ENCODE data around the gene TRIO.
"Not testable (repeated sequence)": the region's sequence is repeated elsewhere in the genome, so short reads cannot be mapped to it uniquely, and the experiment has no call there.

The TRIO gene

GRCh38 chr5:14545308-14545707, 402.2 kb downstream of the TRIO start:
- Histone ChIP-seq H3K27ac (ENCODE audit: low read depth in 2 of 2, low read length in 2 of 2) (no peak overlapping the region), H3K4me1 (ENCODE audit: control insufficient read depth in 2 of 2, insufficient read depth in 2 of 2, low read length in 2 of 2) (peaks cover 0 to 1% of the 10 kb centered on the region in 2 donors), H3K9ac (ENCODE audit: low read depth in 1 of 2, low read length in 2 of 2) (no peak overlapping the region), H3K9me3 (ENCODE audit: control insufficient read depth in 2 of 2, low read length in 2 of 2) (no peaks in the 10 kb centered on the region), H3K36me3 (ENCODE audit: control insufficient read depth in 2 of 2, insufficient read depth in 2 of 2, low read length in 2 of 2) (no peaks in the 10 kb centered on the region), H3K4me3 (ENCODE audit: low read length in 2 of 2) (no peak overlapping the region), H3K27me3 (ENCODE audit: control insufficient read depth in 2 of 2, insufficient read depth in 2 of 2, low read length in 2 of 2) (no peaks in the 10 kb centered on the region)

DNA sequence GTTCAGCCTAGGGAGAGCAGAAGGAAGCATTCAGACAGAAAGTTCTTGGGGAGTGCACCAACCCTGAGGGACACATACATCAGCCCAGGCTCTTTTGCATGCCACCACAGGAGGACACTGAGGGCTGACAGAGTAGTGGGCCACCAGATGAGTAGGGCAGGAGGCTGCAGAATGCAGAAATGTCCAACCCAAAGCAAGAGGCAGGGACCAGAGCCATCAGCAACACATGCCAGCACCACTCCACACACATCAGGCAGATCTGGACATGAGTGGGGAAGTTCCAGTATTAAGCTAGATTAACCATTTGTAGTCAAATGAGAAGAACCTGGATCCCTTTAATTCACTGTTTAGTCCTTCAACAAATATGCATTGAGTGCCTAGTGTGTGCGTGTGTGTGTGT, 402.7 kb downstream of the TRIO start:
- Histone ChIP-seq H3K36me3 (ENCODE audit: control insufficient read depth in 2 of 2, insufficient read depth in 2 of 2, low read length in 2 of 2) (no peaks in the 10 kb centered on the region), H3K9me3 (ENCODE audit: control insufficient read depth in 2 of 2, low read length in 2 of 2) (no peaks in the 10 kb centered on the region), H3K27ac (ENCODE audit: low read depth in 2 of 2, low read length in 2 of 2) (no peak overlapping the region), H3K4me3 (ENCODE audit: low read length in 2 of 2) (no peak overlapping the region), H3K4me1 (ENCODE audit: control insufficient read depth in 2 of 2, insufficient read depth in 2 of 2, low read length in 2 of 2) (peaks cover 3 to 7% of the 10 kb centered on the region in 2 donors), H3K9ac (ENCODE audit: low read depth in 1 of 2, low read length in 2 of 2) (no peak overlapping the region), H3K27me3 (ENCODE audit: control insufficient read depth in 2 of 2, insufficient read depth in 2 of 2, low read length in 2 of 2) (no peaks in the 10 kb centered on the region)

- H3K4me3 ChIP-seq (ENCODE audit: low read length in 2 of 2) = no peak overlapping the region
- peaks cover 5 to 12% of the 10 kb centered on the region in 2 donors for H3K4me1 ChIP-seq (ENCODE audit: control insufficient read depth in 2 of 2, insufficient read depth in 2 of 2, low read length in 2 of 2)
- H3K27me3 ChIP-seq (ENCODE audit: control insufficient read depth in 2 of 2, insufficient read depth in 2 of 2, low read length in 2 of 2) = no peaks in the 10 kb centered on the region
- no peaks in the 10 kb centered on the region for H3K9me3 ChIP-seq (ENCODE audit: control insufficient read depth in 2 of 2, low read length in 2 of 2)
- no peak overlapping the region for H3K9ac ChIP-seq (ENCODE audit: low read depth in 1 of 2, low read length in 2 of 2)
- no peak overlapping the region for H3K27ac ChIP-seq (ENCODE audit: low read depth in 2 of 2, low read length in 2 of 2)
- H3K36me3 ChIP-seq (ENCODE audit: control insufficient read depth in 2 of 2, insufficient read depth in 2 of 2, low read length in 2 of 2) = no peaks in the 10 kb centered on the region
Observed at GRCh38 chr5:14547666-14548065, 404.5 kb downstream of the TRIO start.

DNA sequence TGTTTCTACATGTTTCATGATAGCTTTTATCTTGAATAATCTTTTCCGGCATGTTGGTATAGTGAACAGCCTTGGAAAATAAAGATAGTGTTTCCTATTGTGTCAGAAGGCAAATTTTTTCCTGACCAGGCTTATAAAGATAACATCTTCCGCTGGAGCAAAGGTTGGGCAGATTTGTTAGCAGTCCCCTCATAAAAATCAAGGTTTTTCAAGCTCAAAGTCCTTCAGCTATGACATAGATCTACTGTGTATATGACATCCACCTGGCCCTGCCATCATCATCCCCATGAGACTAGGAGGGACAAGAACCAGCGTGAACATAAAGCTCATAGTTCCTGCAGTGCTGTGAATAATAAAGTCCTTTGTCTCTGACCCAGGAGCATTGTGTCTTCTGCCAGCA, 408.1 kb downstream of the TRIO start:
- H3K9me3 ChIP-seq (ENCODE audit: control insufficient read depth in 2 of 2, low read length in 2 of 2) = no peaks in the 10 kb centered on the region
- peaks cover 8 to 18% of the 10 kb centered on the region in 2 donors for H3K4me1 ChIP-seq (ENCODE audit: control insufficient read depth in 2 of 2, insufficient read depth in 2 of 2, low read length in 2 of 2)
- H3K4me3 ChIP-seq (ENCODE audit: low read length in 2 of 2) = no peak overlapping the region
- no peak overlapping the region for H3K9ac ChIP-seq (ENCODE audit: low read depth in 1 of 2, low read length in 2 of 2)
- no peaks in the 10 kb centered on the region for H3K36me3 ChIP-seq (ENCODE audit: control insufficient read depth in 2 of 2, insufficient read depth in 2 of 2, low read length in 2 of 2)
- no peaks in the 10 kb centered on the region for H3K27me3 ChIP-seq (ENCODE audit: control insufficient read depth in 2 of 2, insufficient read depth in 2 of 2, low read length in 2 of 2)
- peak overlapping the region; percentile 57 to 75 for H3K27ac ChIP-seq (ENCODE audit: low read depth in 2 of 2, low read length in 2 of 2)

GRCh38 chr5:14552017-14552416, 408.9 kb downstream of the TRIO start:
- Histone ChIP-seq H3K27ac (ENCODE audit: low read depth in 2 of 2, low read length in 2 of 2) (no peak overlapping the region), H3K4me1 (ENCODE audit: control insufficient read depth in 2 of 2, insufficient read depth in 2 of 2, low read length in 2 of 2) (peaks cover 11 to 22% of the 10 kb centered on the region in 2 donors), H3K27me3 (ENCODE audit: control insufficient read depth in 2 of 2, insufficient read depth in 2 of 2, low read length in 2 of 2) (no peaks in the 10 kb centered on the region), H3K4me3 (ENCODE audit: low read length in 2 of 2) (no peak overlapping the region), H3K9me3 (ENCODE audit: control insufficient read depth in 2 of 2, low read length in 2 of 2) (no peaks in the 10 kb centered on the region), H3K9ac (ENCODE audit: low read depth in 1 of 2, low read length in 2 of 2) (no peak overlapping the region), H3K36me3 (ENCODE audit: control insufficient read depth in 2 of 2, insufficient read depth in 2 of 2, low read length in 2 of 2) (no peaks in the 10 kb centered on the region)

- H3K27ac ChIP-seq (ENCODE audit: low read depth in 2 of 2, low read length in 2 of 2); H3K27me3 ChIP-seq (ENCODE audit: control insufficient read depth in 2 of 2, insufficient read depth in 2 of 2, low read length in 2 of 2); H3K9me3 ChIP-seq (ENCODE audit: control insufficient read depth in 2 of 2, low read length in 2 of 2); H3K4me3 ChIP-seq (ENCODE audit: low read length in 2 of 2); H3K36me3 ChIP-seq (ENCODE audit: control insufficient read depth in 2 of 2, insufficient read depth in 2 of 2, low read length in 2 of 2); H3K9ac ChIP-seq (ENCODE audit: low read depth in 1 of 2, low read length in 2 of 2): not testable (repeated sequence)
- peaks cover 23 to 42% of the 10 kb centered on the region in 2 donors for H3K4me1 ChIP-seq (ENCODE audit: control insufficient read depth in 2 of 2, insufficient read depth in 2 of 2, low read length in 2 of 2)
Observed at GRCh38 chr5:14554288-14554687, 411.1 kb downstream of the TRIO start.

- Histone ChIP-seq H3K9me3 (ENCODE audit: control insufficient read depth in 2 of 2, low read length in 2 of 2) (no peaks in the 10 kb centered on the region), H3K27me3 (ENCODE audit: control insufficient read depth in 2 of 2, insufficient read depth in 2 of 2, low read length in 2 of 2) (no peaks in the 10 kb centered on the region), H3K4me3 (ENCODE audit: low read length in 2 of 2) (no peak overlapping the region), H3K36me3 (ENCODE audit: control insufficient read depth in 2 of 2, insufficient read depth in 2 of 2, low read length in 2 of 2) (no peaks in the 10 kb centered on the region), H3K27ac (ENCODE audit: low read depth in 2 of 2, low read length in 2 of 2) (peak overlapping the region; percentile 77 to 81), H3K9ac (ENCODE audit: low read depth in 1 of 2, low read length in 2 of 2) (no peak overlapping the region), H3K4me1 (ENCODE audit: control insufficient read depth in 2 of 2, insufficient read depth in 2 of 2, low read length in 2 of 2) (peaks cover 31 to 51% of the 10 kb centered on the region in 2 donors)
Observed at GRCh38 chr5:14556015-14556414, 412.9 kb downstream of the TRIO start.

GRCh38 chr5:14557203-14557770, 414.1 kb downstream of the TRIO start:
- Histone ChIP-seq H3K36me3 (ENCODE audit: control insufficient read depth in 2 of 2, insufficient read depth in 2 of 2, low read length in 2 of 2) (no peaks in the 10 kb centered on the region), H3K4me1 (ENCODE audit: control insufficient read depth in 2 of 2, insufficient read depth in 2 of 2, low read length in 2 of 2) (peaks cover 31 to 49% of the 10 kb centered on the region in 2 donors), H3K9me3 (ENCODE audit: control insufficient read depth in 2 of 2, low read length in 2 of 2) (no peaks in the 10 kb centered on the region), H3K4me3 (ENCODE audit: low read length in 2 of 2) (peak overlapping the region in 1 of 2 donors; percentile 33), H3K27me3 (ENCODE audit: control insufficient read depth in 2 of 2, insufficient read depth in 2 of 2, low read length in 2 of 2) (no peaks in the 10 kb centered on the region), H3K27ac (ENCODE audit: low read depth in 2 of 2, low read length in 2 of 2) (peak overlapping the region; percentile 77 to 81), H3K9ac (ENCODE audit: low read depth in 1 of 2, low read length in 2 of 2) (peak overlapping the region in 1 of 2 donors; percentile 1)

DNA sequence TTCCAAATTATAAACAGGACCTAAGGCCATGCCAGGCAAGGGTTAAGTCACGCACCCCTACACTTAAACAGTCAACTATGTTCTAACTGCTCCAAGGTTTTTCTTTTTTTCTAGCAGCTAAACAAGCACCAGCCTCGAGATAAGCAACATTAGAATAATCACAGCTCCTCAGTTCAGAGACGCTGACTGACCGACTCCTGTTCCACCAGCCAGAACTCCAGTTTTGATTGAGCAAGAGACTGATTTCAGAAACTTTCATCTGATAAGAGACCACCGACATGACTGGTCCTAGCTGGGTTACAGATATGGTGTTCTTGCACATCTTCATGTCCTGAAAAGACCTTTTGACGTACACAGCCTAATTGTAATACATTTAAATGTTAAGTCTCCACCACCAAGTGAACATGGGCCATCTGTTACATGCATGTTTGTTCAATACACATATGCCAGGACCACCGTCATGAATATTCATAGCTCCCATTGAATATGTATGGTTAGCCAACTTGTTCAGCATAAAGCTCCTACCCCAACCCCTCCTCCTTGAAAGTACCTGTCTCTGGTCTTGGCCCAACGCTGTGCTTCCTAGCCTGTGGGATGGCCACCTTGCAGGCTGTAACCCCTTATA, 414.8 kb downstream of the TRIO start:
- Histone ChIP-seq H3K9ac (ENCODE audit: low read depth in 1 of 2, low read length in 2 of 2) (peak overlapping the region in 1 of 2 donors; percentile 24), H3K36me3 (ENCODE audit: control insufficient read depth in 2 of 2, insufficient read depth in 2 of 2, low read length in 2 of 2) (no peaks in the 10 kb centered on the region), H3K4me3 (ENCODE audit: low read length in 2 of 2) (peak overlapping the region in 1 of 2 donors; percentile 33), H3K9me3 (ENCODE audit: control insufficient read depth in 2 of 2, low read length in 2 of 2) (no peaks in the 10 kb centered on the region), H3K27ac (ENCODE audit: low read depth in 2 of 2, low read length in 2 of 2) (peak overlapping the region; percentile 77 to 81), H3K4me1 (ENCODE audit: control insufficient read depth in 2 of 2, insufficient read depth in 2 of 2, low read length in 2 of 2) (peaks cover 31 to 49% of the 10 kb centered on the region in 2 donors), H3K27me3 (ENCODE audit: control insufficient read depth in 2 of 2, insufficient read depth in 2 of 2, low read length in 2 of 2) (no peaks in the 10 kb centered on the region)
